ENCODE data around the gene DNAJA4. TPM values are rescaled to one million over a fixed set of nuclear protein-coding genes. Genes with fewer than 3 reads are reported as not detected.

The DNAJA4 gene
- total RNA-seq = 57.4 and 60.0 TPM in 2 replicates

GRCh38 chr15:78264304-78265136 is at the start of gene DNAJA4:
Gene DNAJA4 (plus strand): TSS chr15:78264562. CDS start chr15:78264764, 202 bp downstream.
- DNase-seq (ENCODE audit: low spot score) = peak; percentile 60
- Mint-ChIP-seq H3K4me3 (ENCODE audit: low read depth) (peak within 1 kb of the TSS; percentile 85), H3K9me3 (no peaks in the 10 kb centered on the region), H3K4me1 (ENCODE audit: low read depth) (peaks cover 21% of the 10 kb centered on the region), H3K27ac (peak within 1 kb of the TSS; percentile 78), H3K36me3 (ENCODE audit: low read depth) (peaks cover 23% of the 10 kb centered on the region), H3K27me3 (ENCODE audit: low read depth) (no peaks in the 10 kb centered on the region)
- intact Hi-C loops (cut with micrococcal nuclease) = no loop called here

- Mint-ChIP-seq H3K9me3 (no peaks in the 10 kb centered on the region), H3K27ac (no peak overlapping the region), H3K36me3 (ENCODE audit: low read depth) (no peaks in the 10 kb centered on the region), H3K4me3 (ENCODE audit: low read depth) (no peak overlapping the region), H3K27me3 (ENCODE audit: low read depth) (peaks cover 12% of the 10 kb centered on the region), H3K4me1 (ENCODE audit: low read depth) (no peaks in the 10 kb centered on the region)
- no peak for DNase-seq (ENCODE audit: low spot score)
- intact Hi-C loops (cut with micrococcal nuclease) = no loop called here
Measured at GRCh38 chr15:78216276-78217104, 47.9 kb upstream of the DNAJA4 start.

- Mint-ChIP-seq H3K4me1 (ENCODE audit: low read depth) (peaks cover 15% of the 10 kb centered on the region), H3K9me3 (peaks cover 2% of the 10 kb centered on the region), H3K27me3 (ENCODE audit: low read depth) (peaks cover 6% of the 10 kb centered on the region), H3K27ac (no peak overlapping the region), H3K4me3 (ENCODE audit: low read depth) (no peak overlapping the region), H3K36me3 (ENCODE audit: low read depth) (no peaks in the 10 kb centered on the region)
- DNase-seq (ENCODE audit: low spot score) = no peak
- intact Hi-C loops (cut with micrococcal nuclease) = no loop called here
Measured at GRCh38 chr15:78220713-78221112, 43.6 kb upstream of the DNAJA4 start.

GRCh38 chr15:78222745-78223395 is 41.5 kb upstream of the DNAJA4 start:
- DNase-seq (ENCODE audit: low spot score) = no peak
- intact Hi-C loops (cut with micrococcal nuclease) = no loop called here

GRCh38 chr15:78223396-78224022 is 40.9 kb upstream of the DNAJA4 start:
- intact Hi-C loops (cut with micrococcal nuclease) = no loop called here
- Mint-ChIP-seq H3K4me1 (ENCODE audit: low read depth) (peaks cover 20% of the 10 kb centered on the region), H3K27me3 (ENCODE audit: low read depth) (peaks cover 2% of the 10 kb centered on the region), H3K9me3 (peaks cover 4% of the 10 kb centered on the region), H3K36me3 (ENCODE audit: low read depth) (no peaks in the 10 kb centered on the region), H3K27ac (no peak overlapping the region), H3K4me3 (ENCODE audit: low read depth) (no peak overlapping the region)
- DNase-seq (ENCODE audit: low spot score) = no peak

More at GRCh38 chr15:78222745-78223395, 41.5 kb upstream of the DNAJA4 start:
- H3K27ac Mint-ChIP-seq = no peak overlapping the region
- peaks cover 20% of the 10 kb centered on the region for H3K4me1 Mint-ChIP-seq (ENCODE audit: low read depth)
- H3K4me3 Mint-ChIP-seq (ENCODE audit: low read depth) = no peak overlapping the region
- H3K36me3 Mint-ChIP-seq (ENCODE audit: low read depth) = no peaks in the 10 kb centered on the region
- H3K9me3 Mint-ChIP-seq = peaks cover 4% of the 10 kb centered on the region
- peaks cover 2% of the 10 kb centered on the region for H3K27me3 Mint-ChIP-seq (ENCODE audit: low read depth)

- H3K4me3 Mint-ChIP-seq (ENCODE audit: low read depth) = no peak overlapping the region
Measured at GRCh38 chr15:78224023-78224411, 40.3 kb upstream of the DNAJA4 start.

GRCh38 chr15:78225783-78226541 is 38.4 kb upstream of the DNAJA4 start:
- Mint-ChIP-seq H3K9me3 (peaks cover 4% of the 10 kb centered on the region), H3K36me3 (ENCODE audit: low read depth) (no peaks in the 10 kb centered on the region), H3K27ac (no peak overlapping the region), H3K4me3 (ENCODE audit: low read depth) (no peak overlapping the region), H3K27me3 (ENCODE audit: low read depth) (no peaks in the 10 kb centered on the region), H3K4me1 (ENCODE audit: low read depth) (peaks cover 20% of the 10 kb centered on the region)
- intact Hi-C loops (cut with micrococcal nuclease) = no loop called here
- DNase-seq (ENCODE audit: low spot score) = no peak

More at GRCh38 chr15:78224023-78224411, 40.3 kb upstream of the DNAJA4 start:
- Mint-ChIP-seq H3K9me3 (peaks cover 4% of the 10 kb centered on the region), H3K27me3 (ENCODE audit: low read depth) (peaks cover 2% of the 10 kb centered on the region), H3K4me1 (ENCODE audit: low read depth) (peaks cover 20% of the 10 kb centered on the region), H3K27ac (no peak overlapping the region), H3K36me3 (ENCODE audit: low read depth) (no peaks in the 10 kb centered on the region)
- no peak for DNase-seq (ENCODE audit: low spot score)
- intact Hi-C loops (cut with micrococcal nuclease) = no loop called here

GRCh38 chr15:78228356-78228996 is 35.9 kb upstream of the DNAJA4 start:
- DNase-seq (ENCODE audit: low spot score) = no peak
- Mint-ChIP-seq H3K4me1 (ENCODE audit: low read depth) (peaks cover 9% of the 10 kb centered on the region), H3K27ac (no peak overlapping the region), H3K9me3 (peaks cover 4% of the 10 kb centered on the region), H3K4me3 (ENCODE audit: low read depth) (no peak overlapping the region), H3K27me3 (ENCODE audit: low read depth) (peaks cover under 1% of the 10 kb centered on the region), H3K36me3 (ENCODE audit: low read depth) (no peaks in the 10 kb centered on the region)
- intact Hi-C loops (cut with micrococcal nuclease) = no loop called here

GRCh38 chr15:78229431-78230406 is 34.6 kb upstream of the DNAJA4 start:
- H3K4me3 Mint-ChIP-seq (ENCODE audit: low read depth) = no peak overlapping the region
- no peak overlapping the region for H3K27ac Mint-ChIP-seq
- H3K4me1 Mint-ChIP-seq (ENCODE audit: low read depth) = peaks cover 12% of the 10 kb centered on the region

GRCh38 chr15:78232951-78233350 is 31.4 kb upstream of the DNAJA4 start:
- Mint-ChIP-seq H3K27me3 (ENCODE audit: low read depth) (peaks cover 10% of the 10 kb centered on the region), H3K36me3 (ENCODE audit: low read depth) (no peaks in the 10 kb centered on the region), H3K4me3 (ENCODE audit: low read depth) (no peak overlapping the region), H3K9me3 (no peaks in the 10 kb centered on the region), H3K4me1 (ENCODE audit: low read depth) (peaks cover 7% of the 10 kb centered on the region), H3K27ac (no peak overlapping the region)
- no peak for DNase-seq (ENCODE audit: low spot score)
- intact Hi-C loops (cut with micrococcal nuclease) = loop anchor here (5.0 kb wide), 1 partner anchor 56 kb away; no protein-coding TSS in a partner anchor

More at GRCh38 chr15:78229431-78230406, 34.6 kb upstream of the DNAJA4 start:
- no peak for DNase-seq (ENCODE audit: low spot score)
- Mint-ChIP-seq H3K9me3 (peaks cover 4% of the 10 kb centered on the region), H3K27me3 (ENCODE audit: low read depth) (peaks cover 3% of the 10 kb centered on the region), H3K36me3 (ENCODE audit: low read depth) (no peaks in the 10 kb centered on the region)
- intact Hi-C loops (cut with micrococcal nuclease) = loop anchor here (5.0 kb wide), 1 partner anchor 52 kb away; no protein-coding TSS in a partner anchor

Data from activated T-helper 2 cell treated with anti-CD3 and anti-CD28 coated beads, Interferon-gamma antibody, Interleukin-2, Interleukin-4, amounts not matched to agents 10 μg/mL and 5 μg/mL and 100 μg/mL, durations not matched to agents 14 hours and 24 hours and 36 hours (primary cell).